Measurements from ENCODE around the gene SSR3.

Gene SSR3

GRCh38 chr3:156581033-156581432, 26.1 kb upstream of the SSR3 start:
- Histone ChIP-seq H3K36me3 (ENCODE audit: insufficient read depth, low read length) (no peaks in the 10 kb centered on the region), H4K20me1 (ENCODE audit: insufficient read depth, low read length) (no peaks in the 10 kb centered on the region), H3F3A (ENCODE audit: insufficient read depth, low read length) (no peaks in the 10 kb centered on the region), H3K9me3 (ENCODE audit: low read length) (no peaks in the 10 kb centered on the region), H3K4me1 (ENCODE audit: insufficient read depth, low read length, severe bottlenecking) (no peaks in the 10 kb centered on the region), H3K4me3 (ENCODE audit: low read depth, low read length, poor library complexity, severe bottlenecking) (no peak overlapping the region), H3K27ac (ENCODE audit: low read depth, low read length, poor library complexity, severe bottlenecking) (no peak overlapping the region), H3K79me2 (ENCODE audit: insufficient read depth, low read length) (no peaks in the 10 kb centered on the region), H3K9ac (ENCODE audit: low read length) (no peak overlapping the region), H3K27me3 (ENCODE audit: insufficient read depth, low read length) (no peaks in the 10 kb centered on the region), H2AFZ (ENCODE audit: low read length) (no peak overlapping the region), H3K9me2 (ENCODE audit: low read depth, low read length) (no peaks in the 10 kb centered on the region), H3K4me2 (ENCODE audit: low read length) (no peak overlapping the region)
- TF ChIP-seq EZH2 (IDR thresholded peaks at IDR 0.05; ENCODE audit: borderline replicate concordance, low read length) (no peak), CTCF (IDR thresholded peaks at IDR 0.05; ENCODE audit: low read length) (no peak)

DNA sequence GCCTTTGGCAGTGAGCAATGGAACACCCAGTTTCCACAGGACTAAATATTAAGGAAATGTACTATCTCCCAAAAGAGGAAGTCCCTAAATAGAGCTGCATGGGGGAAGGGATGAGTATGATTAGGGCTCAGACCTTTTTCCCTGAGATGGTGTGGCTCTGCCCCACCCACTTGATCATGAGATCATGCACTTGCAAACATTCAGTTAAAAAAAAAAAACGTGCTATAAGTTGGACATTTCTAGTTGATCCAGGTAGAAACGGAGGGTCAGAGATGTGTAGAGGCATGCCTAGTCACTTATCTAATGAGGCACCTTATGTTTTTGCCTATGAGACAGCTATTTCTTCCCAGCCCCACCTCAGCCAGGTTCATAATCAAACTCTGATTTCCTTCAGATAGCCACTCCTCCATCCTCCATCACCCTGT, 24.5 kb upstream of the SSR3 start:
- Histone ChIP-seq H3K9ac (ENCODE audit: low read length) (no peak overlapping the region), H3K27me3 (ENCODE audit: insufficient read depth, low read length) (no peaks in the 10 kb centered on the region), H3K9me3 (ENCODE audit: low read length) (no peaks in the 10 kb centered on the region), H4K20me1 (ENCODE audit: insufficient read depth, low read length) (no peaks in the 10 kb centered on the region), H3K4me2 (ENCODE audit: low read length) (no peak overlapping the region), H3K36me3 (ENCODE audit: insufficient read depth, low read length) (no peaks in the 10 kb centered on the region), H2AFZ (ENCODE audit: low read length) (no peak overlapping the region), H3K9me2 (ENCODE audit: low read depth, low read length) (no peaks in the 10 kb centered on the region), H3K4me3 (ENCODE audit: low read depth, low read length, poor library complexity, severe bottlenecking) (no peak overlapping the region), H3K79me2 (ENCODE audit: insufficient read depth, low read length) (no peaks in the 10 kb centered on the region), H3F3A (ENCODE audit: insufficient read depth, low read length) (no peaks in the 10 kb centered on the region), H3K4me1 (ENCODE audit: insufficient read depth, low read length, severe bottlenecking) (no peaks in the 10 kb centered on the region), H3K27ac (ENCODE audit: low read depth, low read length, poor library complexity, severe bottlenecking) (no peak overlapping the region)
- no peak for TF ChIP-seq CTCF (IDR thresholded peaks at IDR 0.05; ENCODE audit: low read length)
- no peak for TF ChIP-seq EZH2 (IDR thresholded peaks at IDR 0.05; ENCODE audit: borderline replicate concordance, low read length)

GRCh38 chr3:156577736-156578135, 22.8 kb upstream of the SSR3 start:
- no peak overlapping the region for H3K9ac ChIP-seq (ENCODE audit: low read length)
- no peaks in the 10 kb centered on the region for H3K36me3 ChIP-seq (ENCODE audit: insufficient read depth, low read length)
- H3K4me2 ChIP-seq (ENCODE audit: low read length): no peak overlapping the region
- no peak overlapping the region for H2AFZ ChIP-seq (ENCODE audit: low read length)
- no peaks in the 10 kb centered on the region for H3K4me1 ChIP-seq (ENCODE audit: insufficient read depth, low read length, severe bottlenecking)
- H3K9me2 ChIP-seq (ENCODE audit: low read depth, low read length): no peaks in the 10 kb centered on the region
- H4K20me1 ChIP-seq (ENCODE audit: insufficient read depth, low read length): no peaks in the 10 kb centered on the region
- H3F3A ChIP-seq (ENCODE audit: insufficient read depth, low read length): no peaks in the 10 kb centered on the region
- no peak overlapping the region for H3K27ac ChIP-seq (ENCODE audit: low read depth, low read length, poor library complexity, severe bottlenecking)
- TF ChIP-seq CTCF (IDR thresholded peaks at IDR 0.05; ENCODE audit: low read length) (no peak), EZH2 (IDR thresholded peaks at IDR 0.05; ENCODE audit: borderline replicate concordance, low read length) (no peak)
- no peaks in the 10 kb centered on the region for H3K9me3 ChIP-seq (ENCODE audit: low read length)
- H3K4me3 ChIP-seq (ENCODE audit: low read depth, low read length, poor library complexity, severe bottlenecking): no peak overlapping the region
- H3K27me3 ChIP-seq (ENCODE audit: insufficient read depth, low read length): no peaks in the 10 kb centered on the region
- H3K79me2 ChIP-seq (ENCODE audit: insufficient read depth, low read length): no peaks in the 10 kb centered on the region
